LoVo (cell line): ENCODE results near the gene PRG2.

Experiments used
- DNase-seq: peaks from one replicate; pipeline ENCODE4 v3.0.0-alpha.2; 2016; ENCODE audit warnings: low spot score

Gene PRG2

DNA sequence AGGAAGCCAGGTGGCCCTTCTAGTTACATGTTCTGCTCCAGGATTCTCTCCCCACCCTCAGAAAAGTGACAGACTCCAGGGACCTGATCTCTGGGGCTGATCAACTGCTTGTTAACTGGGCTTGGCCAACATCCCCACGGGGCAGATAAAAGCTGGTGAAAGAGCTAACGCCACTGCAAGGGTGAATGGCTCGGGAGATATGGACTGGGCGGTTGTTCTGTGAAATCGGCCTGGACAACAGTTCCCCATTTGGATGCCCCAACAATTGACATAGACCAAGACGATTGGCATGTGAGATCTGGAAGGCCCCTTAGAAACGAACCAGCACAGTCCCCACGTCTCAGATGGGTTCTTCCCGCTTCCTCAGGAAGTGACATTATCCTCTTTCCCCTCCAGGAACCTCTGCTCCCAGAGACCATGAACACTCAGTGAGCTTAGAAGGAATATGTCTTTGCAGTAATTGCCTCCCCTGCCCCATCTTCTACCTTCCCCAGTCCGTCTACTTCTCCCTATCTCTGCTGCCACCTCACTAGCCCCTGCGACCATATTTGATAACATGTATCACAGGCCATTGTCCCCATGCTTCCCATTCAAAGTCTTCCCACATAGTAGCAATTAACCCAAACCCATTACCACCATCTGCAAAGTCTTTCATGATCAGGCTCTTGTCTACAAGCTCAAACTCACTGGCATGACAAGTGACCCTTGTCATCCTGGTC lies 5.6 kb upstream of the PRG2 start:
- DNase-seq: no peak

DNA sequence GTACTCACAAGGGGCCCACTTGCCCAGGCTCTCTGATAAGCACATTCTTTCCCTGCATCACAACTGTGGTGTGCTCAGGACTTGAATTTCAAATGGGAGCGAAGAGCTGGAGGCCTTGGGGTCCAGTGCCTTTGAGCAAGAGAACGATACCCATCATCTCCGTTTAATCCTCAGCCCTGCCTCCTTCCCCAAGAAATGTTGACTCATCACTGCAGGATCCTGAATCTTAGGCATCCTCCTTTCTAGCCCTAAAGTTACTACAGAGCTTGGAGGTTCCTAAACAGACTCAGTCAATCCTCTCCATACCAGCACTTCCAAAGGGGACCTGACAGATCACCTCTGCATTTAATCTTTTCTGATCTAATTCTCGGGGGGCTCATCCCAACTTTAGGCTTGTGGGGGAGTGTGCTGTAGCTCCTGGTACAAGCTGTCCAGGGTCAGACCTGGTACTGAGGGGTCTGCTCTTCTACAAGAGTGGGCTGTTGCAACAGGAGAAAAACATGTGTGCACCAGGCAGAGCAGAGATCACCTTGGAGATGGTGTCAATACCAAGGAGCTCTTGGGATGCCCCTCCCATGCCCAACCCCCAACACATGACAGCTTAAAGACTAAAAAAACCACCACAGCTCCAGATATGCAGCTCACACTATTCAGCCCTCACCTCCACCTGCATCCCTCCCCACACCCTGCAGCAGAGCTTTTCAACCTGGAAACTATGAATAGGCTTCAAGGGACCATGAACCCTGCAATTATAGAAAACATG lies 3.9 kb upstream of the PRG2 start:
- no peak for DNase-seq

DNA sequence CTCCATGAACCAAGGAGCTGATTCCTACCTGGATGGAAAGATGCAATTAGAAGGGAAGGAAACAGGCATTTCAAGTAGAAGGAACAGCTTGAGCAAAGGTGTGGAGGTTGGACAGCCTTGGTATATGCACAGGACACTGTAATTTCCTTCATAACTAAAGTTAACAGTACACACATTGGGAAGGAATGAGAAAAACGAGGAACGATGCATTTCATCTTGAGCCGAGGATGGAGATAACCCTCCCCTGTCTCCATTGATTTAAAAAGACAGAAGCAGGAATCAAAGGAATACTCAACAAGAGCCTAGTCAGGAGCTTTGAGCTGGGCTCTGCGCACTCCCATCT lies 2.3 kb upstream of the PRG2 start:
- no peak for DNase-seq

DNA sequence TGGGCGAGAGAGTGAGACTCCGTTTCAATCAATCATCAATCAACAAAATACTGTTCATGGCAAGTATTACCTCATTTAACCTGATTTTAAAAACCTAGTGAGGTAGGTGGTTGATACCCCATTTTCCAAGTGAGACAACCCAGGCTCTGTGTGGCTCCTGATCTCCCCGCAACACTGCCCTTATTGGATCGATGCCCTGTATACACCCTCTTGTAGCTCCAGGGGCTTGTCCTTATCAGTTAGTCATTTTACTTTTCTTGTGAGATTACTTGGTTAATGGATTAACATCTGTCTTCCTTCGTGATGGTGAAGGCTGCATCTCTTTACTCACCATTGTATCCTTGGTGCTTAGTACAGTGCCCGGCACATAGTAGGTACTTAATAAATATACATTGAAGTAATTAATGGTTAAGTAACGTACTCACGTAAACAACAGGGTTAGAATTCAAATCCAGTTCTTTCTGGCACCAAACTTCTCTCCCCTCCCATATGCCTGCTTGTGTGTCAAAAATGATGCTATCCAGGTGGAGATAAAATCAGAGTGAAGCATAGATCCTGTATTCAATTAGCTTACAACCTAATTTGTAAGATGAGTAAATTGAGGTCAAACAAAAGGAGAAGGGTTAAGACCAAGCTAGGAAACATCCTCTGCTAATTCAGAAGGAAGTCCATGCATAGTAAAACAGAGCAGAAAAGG lies 1.8 kb upstream of the PRG2 start:
- DNase-seq: no peak

DNA sequence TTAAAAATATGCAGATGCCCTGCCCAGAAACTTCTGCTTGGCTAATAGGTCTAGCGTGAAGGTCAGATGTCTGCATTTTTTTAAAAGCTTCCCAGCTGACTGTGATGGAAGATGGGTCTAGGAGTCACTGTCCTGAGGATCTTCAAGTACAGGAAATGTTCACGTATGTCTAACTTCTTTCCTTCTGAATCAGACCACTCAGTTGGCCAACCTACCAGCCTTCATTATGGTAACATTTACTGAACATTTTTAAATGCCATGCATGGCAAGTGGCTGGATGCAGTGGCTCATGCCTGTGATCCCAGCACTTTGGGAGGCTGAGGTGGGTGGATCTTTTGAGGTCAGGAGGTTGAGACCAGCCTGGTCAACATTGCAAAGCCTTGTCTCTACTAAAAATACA lies 1.1 kb upstream of the PRG2 start:
- DNase-seq: no peak

DNA sequence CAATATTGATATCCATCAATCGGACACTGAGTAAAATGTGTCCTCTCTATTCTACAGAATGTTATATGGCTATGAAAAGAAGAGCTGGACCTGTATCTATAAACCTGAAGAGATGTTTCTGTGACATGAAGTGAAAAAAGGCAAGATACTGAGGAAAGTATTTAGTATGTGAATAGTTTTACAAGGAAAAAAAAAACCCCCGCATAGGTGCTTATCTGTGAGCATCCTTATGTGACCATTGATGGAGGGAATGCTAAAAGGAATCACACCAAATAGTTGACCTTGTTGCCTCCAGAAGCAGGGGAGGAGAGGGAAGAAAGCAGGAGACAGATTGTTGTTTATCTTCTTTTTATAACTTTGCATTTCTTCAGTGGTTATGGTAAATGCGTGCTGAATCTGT lies 661 bp upstream of the PRG2 start:
- DNase-seq: no peak

DNA sequence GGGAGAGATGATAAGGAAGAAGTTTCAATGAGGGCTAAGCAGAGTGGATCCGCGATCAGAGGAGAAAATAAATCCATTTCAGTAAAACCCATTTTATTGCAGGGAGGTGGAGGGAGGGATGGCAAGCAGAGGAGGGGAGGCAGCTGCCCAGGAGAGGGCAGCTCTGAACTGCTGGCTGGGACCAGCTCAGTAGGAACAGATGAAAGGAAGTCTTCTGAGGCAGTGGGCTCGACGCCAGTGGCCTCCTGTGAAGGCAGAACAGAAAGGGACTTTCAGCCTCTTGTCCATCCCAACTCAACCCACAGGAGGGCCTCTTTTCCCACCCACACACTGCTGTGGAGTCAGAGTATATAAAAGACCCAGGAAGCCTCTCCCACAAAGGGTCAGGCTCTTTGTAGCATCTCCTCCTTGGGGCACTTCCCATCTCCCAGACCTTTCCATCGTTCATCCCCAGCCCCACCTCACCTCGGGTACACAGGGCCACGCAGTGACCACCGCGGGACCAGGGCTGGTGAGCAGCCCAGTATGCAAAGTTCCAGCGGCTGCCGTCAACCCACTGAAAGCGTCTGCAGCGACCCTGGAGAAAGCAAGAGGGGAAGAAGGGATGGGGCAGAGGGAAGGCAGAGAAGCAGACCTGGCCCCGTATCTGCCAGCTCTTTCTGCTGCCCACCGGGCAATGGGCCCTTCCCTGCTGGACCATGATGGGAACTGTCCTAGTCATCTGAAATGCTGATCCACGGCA lies 3.0 kb downstream of the PRG2 start:
- DNase-seq: no peak

DNA sequence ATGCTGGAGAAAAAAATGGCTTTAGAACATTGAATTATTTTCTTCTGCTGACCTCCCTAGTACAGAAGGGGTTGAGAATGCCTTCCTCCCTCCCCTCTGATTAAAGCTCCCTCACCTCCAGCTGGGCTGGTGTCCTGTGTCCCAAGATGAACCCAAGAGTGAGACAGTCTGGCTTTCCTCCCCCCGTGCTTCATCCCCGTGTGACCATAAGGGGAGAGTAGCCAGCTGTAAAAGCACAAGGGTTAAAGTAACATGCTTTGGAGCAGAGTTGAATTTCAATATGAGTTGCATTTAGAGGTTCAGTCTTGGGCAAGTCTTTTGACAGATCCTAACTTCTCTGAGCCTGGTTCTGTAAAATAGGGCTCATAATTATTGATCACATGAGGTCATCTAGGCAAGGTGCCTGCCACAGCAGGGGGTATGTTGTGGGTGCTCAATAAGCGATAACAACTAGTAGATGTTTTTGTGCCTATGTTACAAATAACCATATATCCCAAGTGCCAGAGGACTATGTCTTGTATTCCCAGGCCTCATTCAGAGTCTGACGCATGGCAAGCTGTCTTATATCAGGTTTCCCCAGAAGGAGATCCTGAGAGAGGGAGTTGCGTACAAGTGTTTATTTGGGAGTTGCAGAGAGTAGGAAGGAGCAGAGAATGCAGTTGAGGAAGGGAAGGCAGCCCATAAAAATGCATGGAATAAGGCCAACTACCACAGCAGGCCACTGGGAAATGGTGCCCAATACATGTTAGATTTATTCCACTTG lies 4.1 kb downstream of the PRG2 start:
- DNase-seq: no peak

DNA sequence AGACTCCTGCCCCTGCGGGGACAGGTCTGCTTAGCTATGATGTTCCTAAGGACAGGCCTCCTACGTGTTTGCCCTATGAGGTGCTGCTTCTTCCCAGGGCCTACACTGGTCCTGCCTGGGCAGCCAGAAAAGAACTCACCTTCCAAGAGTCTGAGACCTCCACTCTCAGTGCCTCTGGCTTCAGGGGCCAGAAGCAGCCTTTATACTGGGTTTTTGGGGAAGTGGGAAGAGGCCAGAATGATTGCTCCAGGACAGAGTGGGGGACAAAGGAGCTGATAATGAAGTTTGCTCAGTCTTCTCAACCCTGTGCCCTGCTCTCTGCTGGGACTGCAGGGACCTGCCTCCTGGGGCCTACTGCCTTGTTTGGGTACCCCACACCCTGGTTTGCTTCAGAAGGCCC lies 9.5 kb downstream of the PRG2 start, which contains the start of gene PRG3:
PRG3 (minus strand) TSS at position 176 of the 400 bp plus-strand sequence. CDS start 442 bp downstream, outside the sequence.
- no peak for DNase-seq

DNA sequence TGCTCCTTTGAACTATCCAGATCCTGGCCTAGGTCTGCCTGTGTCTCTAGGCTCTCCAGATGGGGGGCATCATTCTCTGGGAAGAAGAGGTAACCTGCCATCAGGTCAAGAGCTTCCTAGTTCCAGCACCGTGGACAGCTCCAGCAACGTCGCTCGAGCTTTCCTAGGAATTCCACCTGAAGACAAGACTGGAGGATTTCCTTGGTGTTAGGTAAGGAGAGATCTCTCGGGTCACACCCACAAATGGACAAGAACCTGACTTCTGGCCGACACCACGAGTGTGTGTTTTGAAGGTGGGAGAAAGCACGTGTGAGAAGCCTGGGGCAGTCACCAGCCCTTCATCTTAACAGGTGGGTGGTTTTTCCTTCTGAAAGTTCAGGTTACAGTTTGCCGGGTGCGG lies 10.7 kb downstream of the PRG2 start:
- DNase-seq: peak; percentile 25

DNA sequence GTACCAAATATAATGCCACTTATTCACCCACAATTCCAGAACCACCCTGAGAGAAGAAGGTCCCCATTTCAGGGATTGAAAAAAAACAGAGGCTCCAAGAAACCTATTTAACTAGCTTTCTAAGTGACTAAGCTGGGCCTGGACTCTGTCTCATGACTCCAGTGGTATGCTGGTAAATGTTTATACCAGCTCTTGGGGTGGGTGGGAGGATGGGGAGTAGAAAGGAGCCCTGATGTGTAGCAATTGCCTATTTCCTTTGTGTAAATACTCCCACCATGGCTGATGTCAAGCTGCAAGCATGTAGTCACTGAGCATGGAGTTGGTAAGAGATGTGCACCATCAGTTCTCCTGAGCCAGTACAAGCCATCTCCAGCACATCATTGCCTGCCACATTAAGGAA lies 12.3 kb downstream of the PRG2 start:
- DNase-seq: no peak

DNA sequence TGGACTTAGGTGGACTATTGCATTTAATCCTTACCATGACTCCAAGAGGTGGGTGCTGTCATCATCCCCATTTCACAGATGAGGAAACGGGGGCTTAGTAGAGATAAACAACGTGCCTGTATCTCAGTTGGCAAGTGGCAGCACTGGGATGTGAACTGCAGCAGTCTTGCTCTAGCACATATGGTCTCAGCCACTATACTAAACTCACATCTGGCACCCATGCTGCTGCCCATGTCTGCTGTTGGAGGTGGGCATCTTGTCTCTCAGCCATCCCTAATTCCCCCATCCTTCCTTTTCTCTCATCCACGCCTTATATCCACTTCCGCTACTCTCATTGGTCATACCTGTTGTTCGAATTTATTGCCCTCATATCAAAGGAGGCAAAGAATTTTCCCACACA lies 13.3 kb downstream of the PRG2 start:
- no peak for DNase-seq

DNA sequence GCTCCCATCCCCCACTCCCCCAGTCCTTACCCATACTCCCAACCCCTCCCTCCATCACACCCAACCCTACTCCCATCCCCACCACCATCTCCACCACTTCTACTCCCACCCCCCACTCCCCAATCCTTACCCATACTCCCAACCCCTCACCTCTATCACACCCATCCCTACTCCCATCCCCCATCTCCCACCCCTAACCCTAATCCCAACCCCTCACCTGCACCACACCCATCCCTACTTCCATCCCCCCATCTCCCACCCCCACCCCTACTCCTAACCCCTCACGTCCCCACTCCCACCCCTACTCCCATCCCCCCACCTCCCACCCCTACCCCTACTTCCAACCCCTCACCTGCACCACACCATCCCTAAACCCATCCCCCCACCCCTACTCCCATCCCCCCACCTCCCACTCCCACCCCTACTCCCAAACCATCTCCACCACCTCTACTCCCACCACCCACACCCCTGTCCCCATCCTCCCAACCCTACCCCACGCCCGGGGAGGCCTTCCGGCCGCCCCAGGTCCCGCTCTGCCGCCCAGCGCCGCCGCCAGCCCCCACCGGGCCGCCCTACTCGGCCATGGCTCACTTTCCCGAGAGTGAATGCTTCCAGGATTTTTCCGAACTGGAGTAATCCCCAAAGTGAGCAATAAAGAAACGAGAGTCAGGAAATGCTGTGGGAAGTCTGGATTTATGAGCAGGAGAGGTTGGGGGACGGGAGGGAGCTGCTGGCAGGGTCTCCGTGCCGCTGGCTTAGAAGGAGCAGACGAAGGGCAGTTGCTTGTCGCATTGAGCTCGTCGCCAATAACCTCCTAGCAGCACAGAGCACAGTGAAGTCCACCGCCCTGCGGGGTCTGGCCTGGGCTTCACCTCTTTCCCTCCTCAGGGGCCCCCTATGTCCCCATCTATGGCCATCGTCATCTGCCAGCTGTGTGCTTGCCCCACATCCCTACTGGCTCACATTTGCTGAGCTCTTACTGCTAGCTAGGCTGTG lies 14.1 kb downstream of the PRG2 start:
- DNase-seq: no peak

DNA sequence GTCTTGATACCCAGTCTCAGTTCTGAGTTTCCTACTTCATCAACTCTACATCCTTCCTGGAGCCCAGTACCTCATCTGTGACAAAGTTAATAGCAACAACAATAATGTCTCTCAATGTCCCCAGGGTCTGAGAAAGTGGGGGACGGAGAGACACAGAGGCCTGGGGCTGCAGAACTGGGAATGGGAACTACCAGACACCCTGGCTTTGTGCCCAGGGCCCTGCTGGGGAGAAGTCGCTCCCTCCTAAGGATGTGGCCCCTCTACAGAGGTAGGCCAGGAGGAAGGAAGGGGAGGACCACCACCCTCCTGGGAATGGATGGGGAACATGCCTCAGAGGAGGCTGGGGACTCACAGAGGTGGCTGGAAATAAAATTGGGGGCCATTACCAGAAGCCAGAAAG lies 15.0 kb downstream of the PRG2 start:
- DNase-seq: no peak

DNA sequence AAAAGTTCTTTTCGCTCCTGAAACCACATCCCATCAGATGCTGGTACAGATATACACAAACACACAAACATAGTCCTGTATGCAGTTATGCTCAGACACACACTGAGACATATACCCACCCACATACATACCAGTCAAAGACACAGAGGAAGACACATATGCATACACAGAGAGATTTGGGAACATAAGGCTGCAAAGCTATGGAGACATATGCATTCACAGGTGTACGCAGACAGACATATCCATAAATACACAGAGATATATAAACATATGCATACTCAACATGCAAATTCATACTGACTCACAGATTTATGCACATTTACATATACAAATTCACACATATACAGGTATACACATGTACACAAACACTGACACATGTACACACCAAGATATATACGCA lies 15.5 kb downstream of the PRG2 start:
- DNase-seq: no peak

DNA sequence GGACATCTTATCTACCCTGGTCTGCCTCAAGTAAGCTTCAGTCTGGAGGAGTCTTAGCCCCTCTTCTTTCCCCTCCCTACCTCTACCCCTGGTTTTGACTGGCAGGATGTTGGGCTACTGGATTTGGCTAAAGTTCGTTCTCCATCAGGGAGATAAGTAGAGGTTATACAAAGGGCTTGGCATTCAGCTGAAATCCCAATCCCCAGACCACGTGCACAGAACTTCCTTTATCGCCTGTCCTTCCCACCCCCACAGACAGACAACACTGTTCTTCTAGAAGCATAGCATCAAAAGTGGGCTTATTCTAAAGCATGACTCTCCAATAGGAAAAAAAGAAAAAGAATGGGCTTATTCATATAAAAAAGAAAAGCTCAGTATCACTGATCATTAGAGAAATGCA lies 17.3 kb downstream of the PRG2 start:
- no peak for DNase-seq

DNA sequence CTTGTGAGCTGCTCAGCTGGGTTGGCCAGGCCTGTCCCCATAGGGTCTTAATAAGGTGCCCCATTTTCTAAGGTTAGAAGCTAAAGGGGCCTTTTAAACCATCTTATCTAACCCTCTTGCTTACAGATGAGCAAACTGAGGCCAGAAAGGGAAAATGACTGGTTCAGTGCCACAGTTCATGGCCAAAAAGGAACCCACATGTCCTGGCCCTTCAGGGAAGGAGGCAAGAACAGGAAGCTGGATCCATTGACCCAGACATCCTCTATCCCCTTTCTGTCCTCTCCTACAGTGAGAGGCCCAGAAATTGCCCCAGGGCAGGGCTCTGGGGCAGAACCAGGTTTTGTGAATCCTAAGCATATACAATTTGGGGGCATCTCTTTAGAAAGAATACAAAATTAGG lies 19.5 kb downstream of the PRG2 start:
- no peak for DNase-seq

DNA sequence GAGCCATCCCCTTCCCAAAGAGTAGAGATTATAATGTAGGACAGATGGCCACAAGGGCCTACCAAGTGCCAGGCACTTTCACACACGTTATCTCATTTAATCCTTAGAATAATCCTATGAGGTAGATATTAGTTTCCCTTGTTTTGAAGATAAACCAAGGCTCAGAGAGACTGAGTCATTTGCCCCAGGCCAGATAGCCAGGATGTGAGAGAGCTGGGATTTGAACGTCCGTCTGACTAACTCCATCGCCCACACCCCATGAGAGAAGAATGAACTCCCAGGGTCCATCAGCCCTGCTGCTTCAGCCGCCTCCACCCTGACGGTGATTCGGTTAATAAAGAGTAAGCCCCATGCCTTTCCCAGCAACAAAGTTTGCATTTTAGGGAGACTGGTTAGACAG lies 20.2 kb downstream of the PRG2 start:
- DNase-seq: no peak

DNA sequence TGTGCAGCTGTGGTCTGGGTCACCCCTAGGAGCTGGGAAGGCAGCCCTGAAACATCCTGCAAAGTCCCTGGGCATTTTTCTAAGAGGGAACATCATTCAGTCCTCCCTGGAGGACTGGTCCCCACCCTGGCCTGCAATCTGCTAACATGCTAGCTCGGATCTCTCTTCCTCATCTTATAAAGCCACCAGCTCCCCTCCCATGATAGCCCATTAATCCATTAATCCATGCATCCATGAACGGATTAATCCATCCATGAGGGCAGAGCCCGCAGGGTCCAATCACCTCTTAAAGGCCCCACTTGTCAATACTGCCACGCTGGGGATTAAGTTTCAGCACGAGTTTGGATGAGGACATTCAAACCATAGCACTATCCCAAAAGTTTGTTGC lies 21.6 kb downstream of the PRG2 start:
- DNase-seq: no peak

DNA sequence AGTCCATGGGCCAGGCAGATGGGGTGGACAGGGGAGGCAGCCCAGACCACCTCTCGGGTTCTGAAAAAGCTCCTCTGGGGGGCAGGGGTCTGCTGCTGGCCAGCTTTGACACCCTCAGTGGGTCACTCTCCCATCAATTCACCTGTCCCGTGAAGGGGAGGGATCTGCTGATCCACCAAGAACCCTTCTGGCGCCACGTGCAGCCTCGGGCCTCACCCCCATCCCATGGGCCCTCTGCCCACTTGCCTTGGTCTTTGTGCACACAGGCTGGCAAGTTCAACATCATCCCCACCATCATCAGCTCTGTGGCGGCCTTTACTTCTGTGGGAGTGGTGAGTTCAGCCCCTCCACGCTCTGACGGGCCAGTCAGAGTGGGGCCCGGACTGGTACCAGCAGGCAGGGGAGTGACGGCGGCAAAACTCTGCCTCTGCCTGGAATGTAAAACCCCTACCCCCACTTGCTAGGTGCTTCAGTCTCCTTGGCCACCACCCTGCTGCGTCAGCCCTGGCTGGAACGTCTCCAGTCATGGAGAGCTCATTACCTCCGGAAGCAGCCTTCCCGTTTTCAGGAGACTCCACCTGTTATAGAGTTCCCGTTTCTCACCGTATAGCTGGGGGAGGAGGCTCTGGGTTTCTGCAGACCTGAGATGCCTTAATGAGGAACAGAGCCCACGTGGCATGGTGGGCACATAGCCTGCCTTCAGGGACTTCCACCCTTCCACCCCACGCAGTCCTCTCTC lies 22.2 kb downstream of the PRG2 start:
- no peak for DNase-seq
